B cell (primary cell): ENCODE data around the gene EIF3L. TPM values are rescaled to one million over a fixed set of nuclear protein-coding genes. Genes with fewer than 3 reads are reported as not detected.

Experiments used
- ATAC-seq: fragments of 200-7000 bp; cut with Tn5 transposase; one replicate; pipeline ENCODE4 v1.10.0; 2021; ENCODE audit warnings: low read depth, mild to moderate bottlenecking, moderate number of reproducible peaks, moderate library complexity
- CTCF ChIA-PET: fragments of 350-600 bp; sonication (Branson Sonifier 250); formaldehyde crosslinking; loops from one replicate; lab custom pipeline; 2021; ENCODE audit warnings: antibody characterized with exemption, inconsistent platforms; lab: Charles Lee
- POLR2A ChIA-PET: fragments of 350-600 bp; sonication (Branson Sonifier 250); formaldehyde crosslinking; loops from one replicate; lab custom pipeline; 2021; ENCODE audit warnings: antibody characterized with exemption; lab: Charles Lee
- DNase-seq: peaks from one replicate; pipeline ENCODE4 v3.0.0; 2013
- H2AFZ ChIP-seq: 2 replicates; pipeline ENCODE4 v1.6.1; 2012; ENCODE audit warnings: mild to moderate bottlenecking, low read depth, low read length; ENCODE audit not compliant: insufficient read depth, poor library complexity, severe bottlenecking
- H3K27ac ChIP-seq, 2 donors: 1 replicate in 1 of 2; 2 replicates in 1 of 2; pipeline ENCODE4 v1.5.1; 2012 to 2013; ENCODE audit warnings: low read length in 2 of 2, mild to moderate bottlenecking in 2 of 2, moderate library complexity in 1 of 2
- H3K27me3 ChIP-seq, 4 experiments: fragments of 200-600 bp in 1 of 4; sonication (generic) in 1 of 4; replicated peaks in 1 of 4; 1 replicate in 2 of 4; 2 replicates in 2 of 4; pipeline versions ENCODE4 v1.6.1 to v1.7.0; 2013 to 2016; ENCODE audit warnings: low read length in 3 of 4, mild to moderate bottlenecking in 2 of 4, mixed read lengths in 1 of 4, moderate library complexity in 1 of 4; ENCODE audit not compliant: insufficient read depth in 4 of 4, control insufficient read depth in 3 of 4; ENCODE audit errors: control extremely low read depth in 1 of 4
- H3K36me3 ChIP-seq, 2 experiments: replicated peaks in 1 of 2; 1 replicate in 1 of 2; 2 replicates in 1 of 2; pipeline versions ENCODE4 v1.6.1 to v1.7.1; 2013; ENCODE audit warnings: low read length in 1 of 2; ENCODE audit not compliant: insufficient read depth in 2 of 2, control insufficient read depth in 1 of 2; ENCODE audit errors: control extremely low read depth in 1 of 2, extremely low read depth in 1 of 2
- H3K4me1 ChIP-seq, 2 donors: fragments of 200-600 bp in 1 of 2; sonication (generic) in 1 of 2; 1 replicate in 1 of 2; 2 replicates in 1 of 2; pipeline versions ENCODE4 v1.5.1 to v1.6.1; 2013 to 2017; ENCODE audit warnings: low read length in 2 of 2; ENCODE audit not compliant: control insufficient read depth in 2 of 2, insufficient read depth in 2 of 2
- H3K4me2 ChIP-seq: replicated peaks from 2 replicates; pipeline ENCODE3; 2012; ENCODE audit warnings: mild to moderate bottlenecking, low read depth, low read length; ENCODE audit not compliant: poor library complexity, severe bottlenecking
- H3K4me3 ChIP-seq, 5 experiments: fragments of 200-600 bp in 1 of 5; sonication (generic) in 1 of 5; 1 replicate in 3 of 5; 2 replicates in 2 of 5; pipeline versions ENCODE4 v1.5.1 to v1.7.0; 2011 to 2016; ENCODE audit warnings: low read length in 4 of 5, mild to moderate bottlenecking in 4 of 5, low read depth in 2 of 5, control low read depth in 1 of 5, moderate library complexity in 1 of 5; ENCODE audit not compliant: insufficient read depth in 1 of 5; ENCODE audit errors: control extremely low read depth in 1 of 5, extremely low read depth in 1 of 5
- H3K79me2 ChIP-seq: fragments of 200-600 bp; sonication (generic); one replicate; pipeline ENCODE4 v1.6.0; 2016; ENCODE audit warnings: low read length; ENCODE audit not compliant: control insufficient read depth, insufficient read depth
- H3K9ac ChIP-seq: fragments of 200-600 bp; sonication (generic); 2 replicates; pipeline ENCODE4 v1.6.1; 2017; ENCODE audit warnings: mild to moderate bottlenecking, low read length, moderate library complexity
- H3K9me3 ChIP-seq, 3 donors: one replicate each; pipeline versions ENCODE4 v1.6.1 to v1.7.1; 2013; ENCODE audit warnings: low read length in 2 of 3; ENCODE audit not compliant: control insufficient read depth in 2 of 3, insufficient read depth in 1 of 3; ENCODE audit errors: control extremely low read depth in 1 of 3
- H4K20me1 ChIP-seq: 2 replicates; pipeline ENCODE4 v1.6.0; 2012; ENCODE audit warnings: mild to moderate bottlenecking, low read length; ENCODE audit not compliant: insufficient read depth, control insufficient read depth, poor library complexity, severe bottlenecking
- H3K27ac Mint-ChIP-seq: one replicate; pipeline ENCODE4 v1.8.0; 2021; ENCODE audit warnings: mixed read lengths
- H3K27me3 Mint-ChIP-seq: one replicate; pipeline ENCODE4 v1.8.0; 2021; ENCODE audit warnings: mixed read lengths
- H3K4me1 Mint-ChIP-seq: one replicate; pipeline ENCODE4 v1.8.0; 2021; ENCODE audit warnings: mixed read lengths
- H3K4me3 Mint-ChIP-seq: one replicate; pipeline ENCODE4 v1.8.0; 2021; ENCODE audit warnings: mixed read lengths
- H3K9me3 Mint-ChIP-seq: one replicate; pipeline ENCODE4 v1.8.0; 2022; ENCODE audit warnings: mixed read lengths; ENCODE audit not compliant: insufficient read depth
- EZH2 ChIP-seq: IDR thresholded peaks from 2 replicates; pipeline ENCODE4 v1.6.1; 2012; ENCODE audit warnings: borderline replicate concordance, low read depth, mild to moderate bottlenecking, moderate library complexity, low read length; ENCODE audit not compliant: insufficient read depth, poor library complexity, severe bottlenecking
- WGBS: methylation state at CpG from one replicate; pipeline ENCODE4 v1.1.5; 2013; ENCODE audit warnings: missing lambda C conversion rate; ENCODE audit not compliant: insufficient coverage; 5-methylcytosine and 5-hydroxymethylcytosine counted together
- intact Hi-C: fragments of 100-400 bp; cut with micrococcal nuclease; formaldehyde crosslinking; loops from one replicate; pipeline ENCODE4 v1.10.0; 2022
- polyA plus RNA-seq: library from polyadenylated mRNA; depleted of rRNA; stranded (reverse); fragments of >200 nt; gene quantifications from 2 replicates; pipeline ENCODE4 v1.2.3, GENCODE V29; 2012
- total RNA-seq, 2 donors: library from RNA; stranded (reverse); fragments of 120-200 nt in 1 of 2; gene quantifications; 1 replicate in 1 of 2; 2 replicates in 1 of 2; pipeline versions ENCODE4 v1.2.3 to v1.2.4, GENCODE V29; 2013 to 2022
- TF ChIP-seq, protein P1 (sequence below): fragments of 200-600 bp; IDR thresholded peaks from one replicate; pipeline ENCODE4 v1.8.0; 2022; ENCODE audit warnings: antibody characterized with exemption, mild to moderate bottlenecking

Gene EIF3L
- total and polyA plus RNA-seq, 2 donors (not counting 1 experiment from before 2014, with no cell fraction given), result 430 to 560 TPM

DNA sequence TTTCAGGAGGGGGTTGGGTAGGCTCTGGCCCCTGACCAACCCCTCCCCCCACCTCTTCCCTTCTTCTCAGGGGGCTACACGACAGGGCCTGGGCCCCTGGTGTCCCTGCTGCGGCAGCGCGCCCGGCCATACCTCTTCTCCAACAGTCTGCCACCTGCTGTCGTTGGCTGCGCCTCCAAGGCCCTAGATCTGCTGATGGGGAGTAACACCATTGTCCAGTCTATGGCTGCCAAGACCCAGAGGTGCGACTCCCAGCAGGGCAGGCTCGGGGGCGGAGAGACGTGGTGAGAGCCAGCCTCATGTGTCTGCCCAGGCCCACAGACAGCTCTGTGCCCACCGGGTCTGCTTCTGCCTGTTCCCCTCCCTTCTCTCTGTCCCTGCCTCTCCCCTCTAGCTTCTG lies 33.6 kb upstream of the EIF3L start:
- Mint-ChIP-seq H3K9me3 (no peaks in the 10 kb centered on the region), H3K27me3 (peaks cover 21% of the 10 kb centered on the region), H3K4me3 (no peak overlapping the region), H3K27ac (no peak overlapping the region), H3K4me1 (peaks cover 10% of the 10 kb centered on the region)
- Histone ChIP-seq H3K27ac (no peak overlapping the region), H3K4me3 (no peak overlapping the region), H3K79me2 (no peaks in the 10 kb centered on the region), H3K4me2 (no peak overlapping the region), H4K20me1 (no peaks in the 10 kb centered on the region), H3K9ac (no peak overlapping the region), H3K4me1 (peaks cover 19 to 20% of the 10 kb centered on the region in 2 donors), H2AFZ (no peak overlapping the region), H3K27me3 (peaks cover 0 to 50% (median 7%) of the 10 kb centered on the region in 4 experiments), H3K36me3 (no peaks in the 10 kb centered on the region), H3K9me3 (peaks cover 0 to 4% (median 0%) of the 10 kb centered on the region in 3 donors)
- WGBS, result 100% methylated on average over 12 of the region's 12 CpGs
- DNase-seq (no peak), ATAC-seq (no peak)
- intact Hi-C loops, result loop anchor here (5.0 kb wide), 1 partner anchor 137 kb away; the partner anchor contains the start of genes C22orf23 and POLR2F
- TF ChIP-seq EZH2, result no peak
- TF ChIP-seq, protein P1, sequence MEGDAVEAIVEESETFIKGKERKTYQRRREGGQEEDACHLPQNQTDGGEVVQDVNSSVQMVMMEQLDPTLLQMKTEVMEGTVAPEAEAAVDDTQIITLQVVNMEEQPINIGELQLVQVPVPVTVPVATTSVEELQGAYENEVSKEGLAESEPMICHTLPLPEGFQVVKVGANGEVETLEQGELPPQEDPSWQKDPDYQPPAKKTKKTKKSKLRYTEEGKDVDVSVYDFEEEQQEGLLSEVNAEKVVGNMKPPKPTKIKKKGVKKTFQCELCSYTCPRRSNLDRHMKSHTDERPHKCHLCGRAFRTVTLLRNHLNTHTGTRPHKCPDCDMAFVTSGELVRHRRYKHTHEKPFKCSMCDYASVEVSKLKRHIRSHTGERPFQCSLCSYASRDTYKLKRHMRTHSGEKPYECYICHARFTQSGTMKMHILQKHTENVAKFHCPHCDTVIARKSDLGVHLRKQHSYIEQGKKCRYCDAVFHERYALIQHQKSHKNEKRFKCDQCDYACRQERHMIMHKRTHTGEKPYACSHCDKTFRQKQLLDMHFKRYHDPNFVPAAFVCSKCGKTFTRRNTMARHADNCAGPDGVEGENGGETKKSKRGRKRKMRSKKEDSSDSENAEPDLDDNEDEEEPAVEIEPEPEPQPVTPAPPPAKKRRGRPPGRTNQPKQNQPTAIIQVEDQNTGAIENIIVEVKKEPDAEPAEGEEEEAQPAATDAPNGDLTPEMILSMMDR, result no peak
- ChIA-PET CTCF (interaction anchor here (0.8 to 6.0 kb wide), 5 partner anchors 24 to 150 kb away, joined by 3 to 177 read pairs (median 4); no protein-coding TSS in a partner anchor), POLR2A (no interaction called here)

DNA sequence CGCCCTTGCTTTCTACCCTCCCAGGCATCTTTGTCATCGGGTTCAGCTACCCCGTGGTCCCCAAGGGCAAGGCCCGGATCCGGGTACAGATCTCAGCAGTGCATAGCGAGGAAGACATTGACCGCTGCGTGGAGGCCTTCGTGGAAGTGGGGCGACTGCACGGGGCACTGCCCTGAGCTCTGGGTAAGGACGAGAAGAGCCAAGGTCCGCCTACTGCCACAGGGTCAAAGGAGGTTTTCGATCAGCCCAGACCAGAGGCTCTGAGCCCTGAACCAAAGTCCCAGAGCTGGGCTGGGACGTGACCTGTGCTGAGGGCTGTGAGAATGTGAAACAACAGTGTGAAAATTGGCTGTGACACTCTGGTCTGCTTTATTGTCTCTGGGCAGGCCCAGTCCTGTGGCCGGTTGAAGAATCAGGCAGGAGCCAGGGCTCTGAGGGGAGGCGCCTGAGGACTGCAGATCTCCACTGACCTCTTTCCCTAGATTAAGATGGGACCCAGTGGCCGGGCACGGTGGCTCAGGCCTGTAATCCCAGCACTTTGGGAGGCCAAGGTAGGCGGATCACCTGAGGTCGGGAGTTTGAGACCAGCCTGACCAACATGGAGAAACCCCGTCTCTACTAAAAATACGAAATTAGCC lies 32.6 kb upstream of the EIF3L start:
- ATAC-seq (no peak), DNase-seq (no peak)
- no peak overlapping the region for H3K27ac ChIP-seq
- POLR2A ChIA-PET, result no interaction called here
- Mint-ChIP-seq H3K27me3 (peaks cover 22% of the 10 kb centered on the region), H3K4me1 (peaks cover 10% of the 10 kb centered on the region), H3K27ac (no peak overlapping the region), H3K4me3 (no peak overlapping the region), H3K9me3 (no peaks in the 10 kb centered on the region)
- no peaks in the 10 kb centered on the region for H4K20me1 ChIP-seq
- CTCF ChIA-PET, result interaction anchor here (1.0 to 6.0 kb wide), 20 partner anchors 9 to 224 kb away, joined by 3 to 177 read pairs (median 6); partner anchors contain the start of genes ANKRD54, C22orf23, EIF3L and GCAT
- H3K4me2 ChIP-seq, result no peak overlapping the region
- H3K27me3 ChIP-seq, result peaks cover 0 to 44% (median 7%) of the 10 kb centered on the region in 4 experiments
- no peaks in the 10 kb centered on the region for H3K36me3 ChIP-seq
- intact Hi-C loops, result loop anchor here (1.0 to 5.0 kb wide), 2 partner anchors 47 to 136 kb away; partner anchors contain the start of genes C22orf23 and POLR2F
- H3K9ac ChIP-seq, result no peak overlapping the region
- no peak for TF ChIP-seq EZH2
- TF ChIP-seq, protein P1, result no peak
- peaks cover 19 to 20% of the 10 kb centered on the region in 2 donors for H3K4me1 ChIP-seq
- H3K9me3 ChIP-seq, result peaks cover 0 to 4% (median 0%) of the 10 kb centered on the region in 3 donors
- H3K4me3 ChIP-seq, result no peak overlapping the region
- H3K79me2 ChIP-seq, result no peaks in the 10 kb centered on the region
- 96% methylated on average over 19 of the region's 23 CpGs for WGBS
- H2AFZ ChIP-seq, result no peak overlapping the region
